ENCODE data around the gene C2CD4D.
"Not testable (repeated sequence)": the region's sequence is repeated elsewhere in the genome, so short reads cannot be mapped to it uniquely, and the experiment has no call there.

The C2CD4D gene

GRCh38 chr1:151839457-151840403 is at the start of gene C2CD4D:
Gene C2CD4D, minus strand, starts transcription at chr1:151839820. Its CDS starts 831 bp downstream, at chr1:151838989.
- DNase-seq: no peak

- no peak for DNase-seq
These were observed 49.5 kb upstream of the C2CD4D start for GRCh38 chr1:151888972-151889570.

- DNase-seq: no peak
These were observed 47.4 kb upstream of the C2CD4D start for GRCh38 chr1:151887028-151887427.

- DNase-seq: no peak
These were observed 45.9 kb upstream of the C2CD4D start for GRCh38 chr1:151885479-151885878.

- not testable (repeated sequence) for DNase-seq
These were observed 45.3 kb upstream of the C2CD4D start for GRCh38 chr1:151884879-151885278.

GRCh38 chr1:151884445-151884844 is 44.8 kb upstream of the C2CD4D start:
- not testable (repeated sequence) for DNase-seq

- not testable (repeated sequence) for DNase-seq
These were observed 44.3 kb upstream of the C2CD4D start for GRCh38 chr1:151883898-151884297.

- DNase-seq: not testable (repeated sequence)
These were observed 43.3 kb upstream of the C2CD4D start for GRCh38 chr1:151882918-151883317.

- DNase-seq: no peak
These were observed 42.8 kb upstream of the C2CD4D start for GRCh38 chr1:151882466-151882865.

- DNase-seq: no peak
These were observed 41.9 kb upstream of the C2CD4D start for GRCh38 chr1:151881479-151881878.

- DNase-seq: no peak
These were observed 35.9 kb upstream of the C2CD4D start for GRCh38 chr1:151875419-151876097.

- not testable (repeated sequence) for DNase-seq
These were observed 33.2 kb upstream of the C2CD4D start for GRCh38 chr1:151872776-151873175.

- DNase-seq: no peak
These were observed 31.8 kb upstream of the C2CD4D start for GRCh38 chr1:151871284-151872030.

GRCh38 chr1:151868486-151868885 is 28.9 kb upstream of the C2CD4D start:
- no peak for DNase-seq

- no peak for DNase-seq
These were observed 28.3 kb upstream of the C2CD4D start for GRCh38 chr1:151867765-151868411.

GRCh38 chr1:151867321-151867720 is 27.7 kb upstream of the C2CD4D start:
- DNase-seq: no peak

GRCh38 chr1:151864411-151864810 is 24.8 kb upstream of the C2CD4D start:
- no peak for DNase-seq

- no peak for DNase-seq
These were observed 23.0 kb upstream of the C2CD4D start for GRCh38 chr1:151862604-151863003.

GRCh38 chr1:151860504-151861187 is 21.0 kb upstream of the C2CD4D start:
- DNase-seq: no peak

- DNase-seq: no peak
These were observed 20.3 kb upstream of the C2CD4D start for GRCh38 chr1:151859891-151860293.

- no peak for DNase-seq
These were observed 19.5 kb upstream of the C2CD4D start for GRCh38 chr1:151858886-151859665.

Measured in KG1 (cell line).